Smooth muscle cell (in vitro differentiated cells): ENCODE measurements around the gene CHKB. TPM values are rescaled to one million over a fixed set of nuclear protein-coding genes. Genes with fewer than 3 reads are reported as not detected.

Experiments
- DNase-seq: peaks from one replicate; lab custom pipeline; 2025; ENCODE audit not compliant: unreplicated experiment; lab: John Stamatoyannopoulos, UW
- H2AFZ ChIP-seq: fragments of 200-600 bp; sonication (generic); 2 replicates; pipeline ENCODE4 v1.6.0; 2016; ENCODE audit warnings: antibody characterized with exemption, low read depth, mild to moderate bottlenecking
- H3F3A ChIP-seq: fragments of 200-600 bp; sonication (generic); 2 replicates; pipeline ENCODE4 v1.6.0; 2017; ENCODE audit warnings: antibody characterized with exemption, low read depth
- H3K27ac ChIP-seq: fragments of 200-600 bp; sonication (generic); 2 replicates; pipeline ENCODE4 v1.5.1; 2016; ENCODE audit warnings: low read depth, mild to moderate bottlenecking
- H3K27me3 ChIP-seq: fragments of 200-600 bp; sonication (generic); 2 replicates; pipeline ENCODE4 v1.6.1; 2016; ENCODE audit warnings: low read depth, mild to moderate bottlenecking
- H3K36me3 ChIP-seq: fragments of 200-600 bp; sonication (generic); 2 replicates; pipeline ENCODE4 v1.5.1; 2016; ENCODE audit warnings: low read depth
- H3K4me1 ChIP-seq: fragments of 200-600 bp; sonication (generic); 2 replicates; pipeline ENCODE4 v1.5.1; 2016; ENCODE audit warnings: low read depth
- H3K4me2 ChIP-seq: fragments of 200-600 bp; sonication (generic); 2 replicates; pipeline ENCODE4 v1.6.0; 2016; ENCODE audit warnings: mild to moderate bottlenecking
- H3K4me3 ChIP-seq: fragments of 200-600 bp; sonication (generic); 2 replicates; pipeline ENCODE4 v1.5.1; 2016; ENCODE audit warnings: mild to moderate bottlenecking
- H3K79me2 ChIP-seq: fragments of 200-600 bp; sonication (generic); 2 replicates; pipeline ENCODE4 v1.6.0; 2016; ENCODE audit warnings: low read depth, mild to moderate bottlenecking
- H3K9ac ChIP-seq: fragments of 200-600 bp; sonication (generic); 2 replicates; pipeline ENCODE4 v1.6.0; 2016; ENCODE audit warnings: low read depth
- H3K9me3 ChIP-seq: fragments of 200-600 bp; sonication (generic); replicated peaks from 2 replicates; pipeline ENCODE4 v1.5.1; 2016; ENCODE audit warnings: low read depth
- H4K20me1 ChIP-seq: fragments of 200-600 bp; sonication (generic); 2 replicates; pipeline ENCODE4 v1.6.0; 2016; ENCODE audit warnings: low read depth
- WGBS: methylation state at CpG from one replicate; pipeline ENCODE4 v1.1.7; 2016; ENCODE audit warnings: low lambda C conversion rate; 5-methylcytosine and 5-hydroxymethylcytosine counted together
- polyA plus RNA-seq: library from polyadenylated mRNA; unstranded; fragments of >200 nt; fragmentation: Nextera tagmentation; extraction: Ambion mirVana; gene quantifications from 2 replicates; pipeline ENCODE4 v1.2.1, GENCODE V29; 2016
- total RNA-seq: library from RNA; depleted of rRNA; stranded (reverse); fragments of >200 nt; gene quantifications from 2 replicates; pipeline ENCODE4 v1.2.3, GENCODE V29; 2014
- TF ChIP-seq, protein P1 (sequence below): fragments of 200-600 bp; sonication (generic); IDR thresholded peaks from 2 replicates; pipeline ENCODE4 v1.5.1; 2017; ENCODE audit warnings: borderline replicate concordance, mild to moderate bottlenecking, antibody characterized with exemption; ENCODE audit not compliant: insufficient read depth, poor library complexity, severe bottlenecking

Gene CHKB
- total and polyA plus RNA-seq, 2 experiments from 2014 or later, result 35.2 to 62.8 TPM

GRCh38 chr22:50575426-50575941 lies 7.2 kb downstream of the CHKB start:
- DNase-seq, result no peak
- H4K20me1 ChIP-seq, result no peaks in the 10 kb centered on the region
- 96% methylated on average over 8 of the region's 8 CpGs for WGBS
- H3K4me1 ChIP-seq, result no peaks in the 10 kb centered on the region
- H2AFZ ChIP-seq, result no peak overlapping the region
- H3K9ac ChIP-seq, result no peak overlapping the region
- no peaks in the 10 kb centered on the region for H3F3A ChIP-seq
- no peak overlapping the region for H3K4me3 ChIP-seq
- H3K27ac ChIP-seq, result no peak overlapping the region
- no peaks in the 10 kb centered on the region for H3K27me3 ChIP-seq
- H3K4me2 ChIP-seq, result no peak overlapping the region
- H3K36me3 ChIP-seq, result no peaks in the 10 kb centered on the region
- TF ChIP-seq, protein P1, sequence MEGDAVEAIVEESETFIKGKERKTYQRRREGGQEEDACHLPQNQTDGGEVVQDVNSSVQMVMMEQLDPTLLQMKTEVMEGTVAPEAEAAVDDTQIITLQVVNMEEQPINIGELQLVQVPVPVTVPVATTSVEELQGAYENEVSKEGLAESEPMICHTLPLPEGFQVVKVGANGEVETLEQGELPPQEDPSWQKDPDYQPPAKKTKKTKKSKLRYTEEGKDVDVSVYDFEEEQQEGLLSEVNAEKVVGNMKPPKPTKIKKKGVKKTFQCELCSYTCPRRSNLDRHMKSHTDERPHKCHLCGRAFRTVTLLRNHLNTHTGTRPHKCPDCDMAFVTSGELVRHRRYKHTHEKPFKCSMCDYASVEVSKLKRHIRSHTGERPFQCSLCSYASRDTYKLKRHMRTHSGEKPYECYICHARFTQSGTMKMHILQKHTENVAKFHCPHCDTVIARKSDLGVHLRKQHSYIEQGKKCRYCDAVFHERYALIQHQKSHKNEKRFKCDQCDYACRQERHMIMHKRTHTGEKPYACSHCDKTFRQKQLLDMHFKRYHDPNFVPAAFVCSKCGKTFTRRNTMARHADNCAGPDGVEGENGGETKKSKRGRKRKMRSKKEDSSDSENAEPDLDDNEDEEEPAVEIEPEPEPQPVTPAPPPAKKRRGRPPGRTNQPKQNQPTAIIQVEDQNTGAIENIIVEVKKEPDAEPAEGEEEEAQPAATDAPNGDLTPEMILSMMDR, result no peak
- H3K79me2 ChIP-seq, result no peaks in the 10 kb centered on the region
- no peaks in the 10 kb centered on the region for H3K9me3 ChIP-seq

- TF ChIP-seq, protein P1, result no peak
- Histone ChIP-seq H3K36me3 (no peaks in the 10 kb centered on the region), H3K4me2 (no peak overlapping the region), H3K4me3 (no peak overlapping the region), H3K4me1 (no peaks in the 10 kb centered on the region), H3K79me2 (no peaks in the 10 kb centered on the region), H2AFZ (no peak overlapping the region), H3K27ac (no peak overlapping the region), H4K20me1 (no peaks in the 10 kb centered on the region), H3K9ac (no peak overlapping the region), H3F3A (no peaks in the 10 kb centered on the region), H3K9me3 (no peaks in the 10 kb centered on the region), H3K27me3 (no peaks in the 10 kb centered on the region)
- 98% methylated on average over 11 of the region's 11 CpGs for WGBS
- no peak for DNase-seq
Measured at GRCh38 chr22:50574383-50574755, 8.3 kb downstream of the CHKB start.

DNA sequence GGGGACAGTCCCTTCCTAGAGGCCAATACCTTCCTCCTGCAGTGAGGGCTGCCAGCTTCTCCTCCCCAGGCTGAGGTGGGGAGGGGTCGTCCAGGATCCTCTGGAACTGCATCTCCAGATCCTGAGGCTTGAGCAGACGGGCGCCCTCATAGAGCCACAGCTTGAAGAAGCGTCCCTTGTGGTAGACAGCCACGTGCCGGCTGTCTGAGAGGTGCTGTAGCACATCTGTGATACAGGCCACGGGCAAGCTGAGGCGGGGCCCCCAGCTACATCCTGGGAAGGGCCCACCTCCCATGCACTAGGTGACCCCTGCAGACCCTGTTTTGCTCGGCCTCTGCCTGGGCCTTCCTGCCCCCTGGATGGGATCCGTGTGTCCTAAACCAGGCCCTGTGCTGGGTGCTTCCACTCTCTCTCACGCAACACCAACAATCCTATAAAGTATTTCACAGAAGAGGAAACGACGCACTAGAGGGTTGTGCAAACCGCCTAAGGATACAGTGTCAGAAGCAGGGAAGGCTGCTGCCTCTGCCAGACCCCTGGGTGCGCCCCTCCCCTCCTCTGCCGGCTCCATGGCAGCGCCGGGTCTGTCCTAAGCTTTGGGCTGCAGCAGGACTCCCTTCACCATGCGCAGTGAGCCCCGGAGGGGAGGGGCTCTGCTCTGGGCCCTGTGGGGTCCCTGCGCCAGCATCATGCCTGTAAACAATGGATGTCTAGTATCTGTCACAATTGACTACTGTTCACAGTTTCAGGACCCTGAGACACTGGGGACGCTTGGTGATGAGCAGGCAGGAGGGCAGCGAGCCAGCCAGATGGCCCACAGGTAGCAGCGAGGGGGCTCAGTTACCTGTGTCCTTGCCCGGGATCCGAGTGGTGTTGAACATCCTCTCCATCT lies 8.9 kb downstream of the CHKB start:
- 98% methylated on average over 26 of the region's 26 CpGs for WGBS
- Histone ChIP-seq H3K27me3 (no peaks in the 10 kb centered on the region), H3K9me3 (no peaks in the 10 kb centered on the region), H3K9ac (no peak overlapping the region), H3K27ac (no peak overlapping the region), H4K20me1 (no peaks in the 10 kb centered on the region), H3K4me1 (no peaks in the 10 kb centered on the region), H2AFZ (no peak overlapping the region), H3K4me3 (no peak overlapping the region), H3K79me2 (no peaks in the 10 kb centered on the region), H3F3A (no peaks in the 10 kb centered on the region), H3K36me3 (peaks cover under 1% of the 10 kb centered on the region), H3K4me2 (no peak overlapping the region)
- TF ChIP-seq, protein P1, result no peak
- no peak for DNase-seq
